Muscle layer of duodenum (tissue), 2 donors: ENCODE results near the gene LHX5.

ENCODE experiments used
- H3K27ac ChIP-seq: one replicate; pipeline ENCODE4 v1.7.0; 2013; ENCODE audit warnings: mild to moderate bottlenecking, low read length
- H3K27me3 ChIP-seq: one replicate; pipeline ENCODE4 v1.7.0; 2013; ENCODE audit warnings: low read depth, mild to moderate bottlenecking, control low read depth, low read length
- H3K36me3 ChIP-seq, 2 donors: one replicate each; pipeline ENCODE4 v1.7.0; 2013; ENCODE audit warnings: low read length in 2 of 2, control low read depth in 1 of 2, mild to moderate bottlenecking in 1 of 2; ENCODE audit not compliant: insufficient read depth in 2 of 2, control insufficient read depth in 1 of 2
- H3K4me1 ChIP-seq, 2 donors: one replicate each; pipeline ENCODE4 v1.7.0; 2013; ENCODE audit warnings: low read length in 2 of 2, mild to moderate bottlenecking in 2 of 2, control low read depth in 1 of 2, moderate library complexity in 1 of 2; ENCODE audit not compliant: insufficient read depth in 2 of 2, control insufficient read depth in 1 of 2
- H3K4me3 ChIP-seq, 2 donors: one replicate each; pipeline ENCODE4 v1.7.0; 2013; ENCODE audit warnings: low read length in 2 of 2, low read depth in 1 of 2, mild to moderate bottlenecking in 1 of 2
- H3K9me3 ChIP-seq, 2 donors: one replicate each; pipeline ENCODE4 v1.7.0; 2013; ENCODE audit warnings: low read length in 2 of 2, control low read depth in 1 of 2, mild to moderate bottlenecking in 1 of 2; ENCODE audit not compliant: control insufficient read depth in 1 of 2
- donor health status: healthy.

Gene LHX5

DNA sequence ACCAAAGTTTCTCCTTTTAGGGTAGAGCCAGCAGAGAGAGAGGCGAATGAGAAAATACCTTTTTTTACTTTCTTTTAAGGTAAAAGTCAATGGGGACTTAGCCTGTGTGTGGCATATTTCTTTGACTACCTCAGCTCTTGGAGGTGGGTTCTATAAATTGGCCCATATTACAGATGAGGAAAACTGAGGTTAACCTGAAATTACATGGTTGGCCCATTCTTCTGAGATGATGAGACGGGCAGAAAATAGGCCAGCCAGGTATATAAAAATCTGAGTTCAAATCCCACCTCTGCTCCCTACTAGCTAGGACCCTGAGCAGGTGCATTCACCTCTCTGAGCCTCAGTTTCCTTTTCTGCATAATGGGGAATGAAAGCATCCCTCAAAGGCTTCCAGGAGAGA lies 22.4 kb downstream of the LHX5 start:
- no peak overlapping the region for H3K27ac ChIP-seq
- no peaks in the 10 kb centered on the region for H3K4me1 ChIP-seq
- H3K9me3 ChIP-seq, result peaks cover 0 to 3% of the 10 kb centered on the region in 2 donors
- no peaks in the 10 kb centered on the region for H3K36me3 ChIP-seq
- no peaks in the 10 kb centered on the region for H3K27me3 ChIP-seq
- H3K4me3 ChIP-seq, result no peak overlapping the region

DNA sequence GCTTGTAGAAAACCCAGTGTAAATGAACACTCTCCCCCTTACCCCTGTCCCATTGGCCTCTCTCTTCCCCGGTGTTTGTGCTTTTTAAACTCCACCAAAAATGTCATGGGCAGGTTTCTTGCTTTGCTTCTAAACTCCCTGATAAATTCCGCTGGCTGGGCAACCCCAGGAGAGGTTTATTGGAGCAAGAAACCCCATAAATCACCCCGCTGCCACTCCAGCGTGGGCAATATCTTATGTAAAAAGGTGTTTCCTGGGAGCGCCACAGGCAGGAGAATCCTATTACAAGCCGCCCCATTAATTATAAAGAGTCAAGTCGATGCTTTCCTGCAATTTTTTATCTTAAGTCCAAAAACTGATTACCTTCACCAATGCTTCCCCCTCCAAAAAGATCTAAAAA lies 22.8 kb downstream of the LHX5 start:
- Histone ChIP-seq H3K27me3 (no peaks in the 10 kb centered on the region), H3K27ac (no peak overlapping the region), H3K9me3 (peaks cover 0 to 3% of the 10 kb centered on the region in 2 donors), H3K4me3 (no peak overlapping the region), H3K36me3 (no peaks in the 10 kb centered on the region), H3K4me1 (no peaks in the 10 kb centered on the region)

GRCh38 chr12:113445544-113446171 lies 26.0 kb downstream of the LHX5 start:
- no peaks in the 10 kb centered on the region for H3K27me3 ChIP-seq
- H3K9me3 ChIP-seq, result peaks cover 0 to 3% of the 10 kb centered on the region in 2 donors

DNA sequence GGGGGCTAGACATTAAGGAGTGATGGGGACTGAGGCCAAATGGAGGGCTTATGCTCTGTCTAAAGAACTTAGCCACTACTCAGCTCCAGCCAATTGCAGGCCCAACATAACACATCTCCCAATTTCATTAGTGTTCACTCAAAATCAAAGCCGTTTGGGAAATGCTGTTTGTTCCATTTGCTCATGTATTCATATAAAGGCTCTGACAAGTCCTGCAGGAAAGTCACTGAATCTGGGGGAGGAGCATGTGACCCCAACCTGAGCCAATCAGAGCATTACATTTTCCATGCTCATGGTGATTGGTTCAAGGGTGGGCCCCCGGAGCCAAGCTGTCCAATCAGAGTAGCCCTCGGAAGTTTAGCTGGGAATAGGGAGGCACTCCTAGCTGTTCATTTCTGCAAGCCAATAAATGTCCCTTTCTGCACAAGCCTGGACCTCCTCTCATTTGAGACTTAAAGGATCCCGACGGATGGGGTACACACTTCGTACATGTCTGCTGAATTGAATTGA lies 28.6 kb downstream of the LHX5 start:
- Histone ChIP-seq H3K27me3 (no peaks in the 10 kb centered on the region), H3K9me3 (peaks cover 0 to 3% of the 10 kb centered on the region in 2 donors), H3K4me1 (no peaks in the 10 kb centered on the region), H3K27ac (no peak overlapping the region), H3K36me3 (no peaks in the 10 kb centered on the region), H3K4me3 (no peak overlapping the region)

More at GRCh38 chr12:113445544-113446171, 26.0 kb downstream of the LHX5 start:
- Histone ChIP-seq H3K4me1 (no peaks in the 10 kb centered on the region), H3K36me3 (no peaks in the 10 kb centered on the region), H3K4me3 (no peak overlapping the region), H3K27ac (no peak overlapping the region)

DNA sequence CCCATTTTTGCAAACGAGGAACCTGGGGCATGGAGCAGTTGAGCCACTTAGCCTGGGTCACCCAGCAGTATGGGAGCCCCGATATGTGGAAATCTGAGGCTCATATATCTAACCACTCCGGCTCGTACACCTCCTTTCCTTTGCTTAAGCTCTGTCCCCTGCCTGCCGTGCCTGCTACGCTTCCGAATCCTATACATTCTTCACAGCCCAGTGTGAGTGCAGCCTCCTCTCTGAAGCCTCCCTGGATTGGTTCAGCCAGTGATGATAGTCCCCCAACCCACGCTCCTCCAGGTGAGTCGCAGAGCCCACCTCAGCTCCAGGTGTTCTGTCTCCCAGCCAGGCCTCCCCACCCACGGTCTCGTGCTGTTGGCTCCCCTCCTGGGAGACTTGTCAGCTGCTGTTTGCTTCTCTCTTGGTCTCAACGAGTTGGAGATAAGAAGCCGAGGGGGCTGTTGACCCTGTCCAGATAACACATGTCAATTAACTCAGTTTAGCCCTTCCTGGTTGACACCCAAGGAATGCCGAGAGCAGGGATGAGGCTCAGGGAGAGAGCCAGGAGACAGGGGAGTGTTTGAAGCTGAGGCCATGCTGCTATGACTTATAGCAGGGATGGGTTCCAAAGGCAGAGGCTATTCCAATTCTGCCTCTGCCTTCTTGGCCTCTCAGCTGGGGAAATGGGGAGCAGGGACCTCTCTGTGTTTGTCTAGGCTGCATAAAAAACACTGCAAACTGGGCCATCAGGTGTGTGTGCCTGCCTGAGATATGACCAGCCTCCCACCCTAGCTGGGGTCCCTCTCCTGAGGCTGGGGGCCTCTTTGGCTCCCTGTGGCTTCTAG lies 30.5 kb downstream of the LHX5 start:
- Histone ChIP-seq H3K27ac (no peak overlapping the region), H3K27me3 (no peaks in the 10 kb centered on the region), H3K9me3 (peaks cover 0 to 3% of the 10 kb centered on the region in 2 donors), H3K36me3 (no peaks in the 10 kb centered on the region), H3K4me3 (no peak overlapping the region), H3K4me1 (no peaks in the 10 kb centered on the region)

DNA sequence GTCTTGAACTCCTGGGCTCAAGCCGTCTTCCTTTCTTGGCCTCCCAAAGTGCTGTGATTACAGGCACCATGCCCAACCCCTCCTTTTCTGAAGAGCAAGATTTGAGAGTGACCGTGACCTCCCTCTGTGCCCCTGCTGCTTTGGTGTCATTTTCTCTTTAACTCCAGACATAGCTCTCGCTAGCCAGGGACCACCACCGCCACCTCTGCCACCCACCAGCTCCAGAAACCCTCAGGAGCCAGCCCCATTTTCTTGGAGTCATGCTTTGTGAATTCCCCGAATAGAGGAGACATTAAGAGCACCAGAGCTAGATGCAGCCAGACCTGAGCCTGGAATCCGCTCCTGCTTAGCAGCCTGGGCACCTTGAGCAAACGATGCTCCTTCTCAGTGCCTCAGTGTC lies 31.3 kb downstream of the LHX5 start:
- Histone ChIP-seq H3K4me3 (no peak overlapping the region), H3K36me3 (no peaks in the 10 kb centered on the region), H3K9me3 (peaks cover 0 to under 1% of the 10 kb centered on the region in 2 donors), H3K27me3 (no peaks in the 10 kb centered on the region), H3K4me1 (no peaks in the 10 kb centered on the region), H3K27ac (no peak overlapping the region)

DNA sequence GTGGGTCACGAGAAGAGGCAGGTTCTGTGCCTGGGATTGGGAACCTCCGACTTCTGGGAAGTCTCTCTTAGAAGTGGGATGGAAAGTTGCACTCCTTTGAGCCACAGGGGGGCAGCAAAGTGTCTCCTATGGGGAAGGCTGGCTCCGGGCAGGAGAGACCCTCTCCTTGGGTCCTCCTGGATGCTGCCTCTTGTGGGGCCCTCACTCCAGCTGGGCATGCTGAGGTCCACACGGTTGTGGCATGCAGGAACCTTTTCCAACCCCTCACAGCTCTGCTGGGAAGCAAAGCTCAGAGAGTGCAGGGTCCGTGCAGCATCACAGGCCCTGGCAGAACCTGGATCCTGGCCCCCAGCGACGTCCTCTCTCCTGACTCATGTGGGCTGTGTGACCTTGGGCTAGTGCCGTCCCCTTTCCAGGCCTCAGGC lies 32.1 kb downstream of the LHX5 start:
- no peak overlapping the region for H3K4me3 ChIP-seq
- H3K27me3 ChIP-seq, result no peaks in the 10 kb centered on the region
- no peak overlapping the region for H3K27ac ChIP-seq
- no peaks in the 10 kb centered on the region for H3K9me3 ChIP-seq
- no peaks in the 10 kb centered on the region for H3K36me3 ChIP-seq
- H3K4me1 ChIP-seq, result no peaks in the 10 kb centered on the region

- Histone ChIP-seq H3K9me3 (no peaks in the 10 kb centered on the region), H3K36me3 (no peaks in the 10 kb centered on the region), H3K27ac (no peak overlapping the region), H3K27me3 (no peaks in the 10 kb centered on the region), H3K4me1 (no peaks in the 10 kb centered on the region), H3K4me3 (no peak overlapping the region)
Observed at GRCh38 chr12:113439301-113439597, 32.4 kb downstream of the LHX5 start.

DNA sequence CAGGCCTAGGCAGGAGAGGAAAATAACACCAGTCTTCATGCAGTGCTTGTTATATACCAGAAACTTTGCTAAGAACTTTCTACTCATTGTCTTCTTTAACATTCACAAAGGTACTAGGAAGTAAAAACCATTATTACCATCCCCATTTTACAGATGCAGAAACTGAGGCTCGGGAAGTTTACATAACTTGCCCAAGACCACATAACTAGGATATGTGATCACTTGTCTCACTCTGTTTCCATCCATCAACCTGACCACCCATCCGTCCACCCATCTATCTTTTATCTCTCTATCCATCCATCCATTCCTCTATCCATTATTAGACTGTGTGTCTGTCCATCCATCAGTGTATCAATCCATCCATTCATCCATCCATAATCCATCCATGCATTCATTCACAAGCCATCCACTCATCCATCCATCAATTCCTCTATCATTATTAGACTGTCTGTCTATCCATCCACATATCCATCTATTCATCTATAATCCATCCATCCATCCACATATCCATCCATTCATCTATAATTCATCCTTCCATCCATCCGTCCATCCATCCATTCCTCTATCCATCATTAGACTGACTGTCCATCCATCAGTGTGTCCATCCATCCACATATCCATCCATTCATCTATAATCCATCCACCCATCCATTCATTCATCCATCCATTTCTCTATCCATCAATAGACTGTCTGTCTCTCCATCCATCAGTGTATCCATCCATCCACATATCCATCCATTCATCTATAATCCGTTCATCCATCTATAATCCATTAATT lies 33.0 kb downstream of the LHX5 start:
- H3K4me1 ChIP-seq, result no peaks in the 10 kb centered on the region
- H3K4me3 ChIP-seq, result no peak overlapping the region
- no peaks in the 10 kb centered on the region for H3K9me3 ChIP-seq
- H3K27me3 ChIP-seq, result no peaks in the 10 kb centered on the region
- H3K36me3 ChIP-seq, result no peaks in the 10 kb centered on the region
- no peak overlapping the region for H3K27ac ChIP-seq

GRCh38 chr12:113437729-113438100 lies 34.0 kb downstream of the LHX5 start:
- H3K9me3 ChIP-seq, result no peaks in the 10 kb centered on the region
- no peaks in the 10 kb centered on the region for H3K4me1 ChIP-seq
- no peaks in the 10 kb centered on the region for H3K27me3 ChIP-seq
- H3K27ac ChIP-seq, result no peak overlapping the region
- no peak overlapping the region for H3K4me3 ChIP-seq
- H3K36me3 ChIP-seq, result no peaks in the 10 kb centered on the region

GRCh38 chr12:113436993-113437728 lies 34.5 kb downstream of the LHX5 start:
- H3K27ac ChIP-seq, result no peak overlapping the region
- no peaks in the 10 kb centered on the region for H3K9me3 ChIP-seq
- H3K27me3 ChIP-seq, result no peaks in the 10 kb centered on the region
- H3K36me3 ChIP-seq, result no peaks in the 10 kb centered on the region
- H3K4me3 ChIP-seq, result no peak overlapping the region
- H3K4me1 ChIP-seq, result no peaks in the 10 kb centered on the region
